ENCODE results near the gene CACNB4. TPM values are rescaled to one million over a fixed set of nuclear protein-coding genes. Genes with fewer than 3 reads are reported as not detected.

The CACNB4 gene
- total RNA-seq, 1 experiment from 2014 or later = 2.0 TPM

DNA sequence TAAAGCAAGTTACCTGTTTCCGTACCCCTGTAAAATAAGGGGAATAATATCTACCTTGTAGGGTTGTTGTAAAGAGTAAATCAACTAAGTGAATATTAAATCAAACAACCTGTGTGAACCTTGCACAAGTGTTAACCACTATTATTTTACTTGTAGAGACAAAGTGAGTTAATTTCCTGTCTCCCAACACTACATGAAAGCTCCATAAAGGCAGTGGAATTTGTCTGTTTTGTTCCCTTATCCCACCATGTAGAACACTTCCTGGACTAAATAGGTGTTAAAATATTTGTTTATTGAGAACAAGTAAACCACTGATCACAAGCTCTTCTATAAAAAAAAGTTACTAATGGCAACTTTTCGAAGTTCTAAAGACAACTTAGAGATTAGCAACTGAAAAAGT, 274.0 kb downstream of the CACNB4 start:
- Histone ChIP-seq H3K36me3 (ENCODE audit: control insufficient read depth in 1 of 2, insufficient read depth in 2 of 2, low read length in 2 of 2) (0 out of 4 replicates have a peak, but pooled peaks cover 0 to 7% of the 10 kb centered on the region in 2 experiments), H3K9me2 (ENCODE audit: insufficient read depth) (no peaks in the 10 kb centered on the region), H4K20me1 (ENCODE audit: insufficient read depth) (peaks cover 14% of the 10 kb centered on the region; the same call in 1 of the 2 replicates), H3K27ac (ENCODE audit: low read depth, low read length) (no peak overlapping the region), H3K4me2 (ENCODE audit: low read length) (no peak overlapping the region), H3K9me3 (ENCODE audit: control insufficient read depth in 1 of 2, insufficient read depth in 1 of 2, low read depth in 1 of 2, low read length in 2 of 2) (no peaks in the 10 kb centered on the region), H2AFZ (ENCODE audit: low read depth, low read length, poor library complexity, severe bottlenecking) (no peak overlapping the region), H3K27me3 (ENCODE audit: insufficient read depth, low read length) (no peaks in the 10 kb centered on the region), H3K4me3 (replicated peaks in 1 of 2; ENCODE audit: low read depth in 1 of 2, low read length in 2 of 2) (no peak overlapping the region), H3K79me2 (ENCODE audit: insufficient read depth, low read length) (peaks cover 79% of the 10 kb centered on the region), H3K4me1 (ENCODE audit: control insufficient read depth in 1 of 2, insufficient read depth in 2 of 2, low read length in 2 of 2) (peaks cover 0 to 16% of the 10 kb centered on the region in 2 experiments; a peak in 3 of 4 replicates), H3K9ac (ENCODE audit: low read length) (no peak overlapping the region)
- intact Hi-C loops (cut with micrococcal nuclease) = no loop called here
- TF ChIP-seq TCF7L2 (IDR thresholded peaks at IDR 0.05; ENCODE audit: borderline replicate concordance, extremely low read depth, insufficient read depth, insufficient read length) (no peak), SP1 (IDR thresholded peaks at IDR 0.05; ENCODE audit: low read depth) (no peak), EZH2 (IDR thresholded peaks at IDR 0.05) (no peak), RAD21 (IDR thresholded peaks at IDR 0.05; ENCODE audit: low read depth) (no peak), YY1 (IDR thresholded peaks at IDR 0.05; ENCODE audit: extremely low read depth, insufficient replicate concordance, low read depth, low read length) (no peak), CBX3 (IDR thresholded peaks at IDR 0.05; ENCODE audit: low read depth) (no peak), ZNF274 (IDR thresholded peaks at IDR 0.05; ENCODE audit: low read depth, low read length) (no peak), CEBPB (IDR thresholded peaks at IDR 0.05; ENCODE audit: low read depth) (no peak)
- TF ChIP-seq, protein P1, sequence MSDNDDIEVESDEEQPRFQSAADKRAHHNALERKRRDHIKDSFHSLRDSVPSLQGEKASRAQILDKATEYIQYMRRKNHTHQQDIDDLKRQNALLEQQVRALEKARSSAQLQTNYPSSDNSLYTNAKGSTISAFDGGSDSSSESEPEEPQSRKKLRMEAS (IDR thresholded peaks at IDR 0.05) = no peak
- TF ChIP-seq, protein P2, sequence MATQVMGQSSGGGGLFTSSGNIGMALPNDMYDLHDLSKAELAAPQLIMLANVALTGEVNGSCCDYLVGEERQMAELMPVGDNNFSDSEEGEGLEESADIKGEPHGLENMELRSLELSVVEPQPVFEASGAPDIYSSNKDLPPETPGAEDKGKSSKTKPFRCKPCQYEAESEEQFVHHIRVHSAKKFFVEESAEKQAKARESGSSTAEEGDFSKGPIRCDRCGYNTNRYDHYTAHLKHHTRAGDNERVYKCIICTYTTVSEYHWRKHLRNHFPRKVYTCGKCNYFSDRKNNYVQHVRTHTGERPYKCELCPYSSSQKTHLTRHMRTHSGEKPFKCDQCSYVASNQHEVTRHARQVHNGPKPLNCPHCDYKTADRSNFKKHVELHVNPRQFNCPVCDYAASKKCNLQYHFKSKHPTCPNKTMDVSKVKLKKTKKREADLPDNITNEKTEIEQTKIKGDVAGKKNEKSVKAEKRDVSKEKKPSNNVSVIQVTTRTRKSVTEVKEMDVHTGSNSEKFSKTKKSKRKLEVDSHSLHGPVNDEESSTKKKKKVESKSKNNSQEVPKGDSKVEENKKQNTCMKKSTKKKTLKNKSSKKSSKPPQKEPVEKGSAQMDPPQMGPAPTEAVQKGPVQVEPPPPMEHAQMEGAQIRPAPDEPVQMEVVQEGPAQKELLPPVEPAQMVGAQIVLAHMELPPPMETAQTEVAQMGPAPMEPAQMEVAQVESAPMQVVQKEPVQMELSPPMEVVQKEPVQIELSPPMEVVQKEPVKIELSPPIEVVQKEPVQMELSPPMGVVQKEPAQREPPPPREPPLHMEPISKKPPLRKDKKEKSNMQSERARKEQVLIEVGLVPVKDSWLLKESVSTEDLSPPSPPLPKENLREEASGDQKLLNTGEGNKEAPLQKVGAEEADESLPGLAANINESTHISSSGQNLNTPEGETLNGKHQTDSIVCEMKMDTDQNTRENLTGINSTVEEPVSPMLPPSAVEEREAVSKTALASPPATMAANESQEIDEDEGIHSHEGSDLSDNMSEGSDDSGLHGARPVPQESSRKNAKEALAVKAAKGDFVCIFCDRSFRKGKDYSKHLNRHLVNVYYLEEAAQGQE (IDR thresholded peaks at IDR 0.05; ENCODE audit: low read depth) = no peak
- ATAC-seq = no peak
- POLR2A ChIA-PET = interaction anchor here (1.3 kb wide), 1 partner anchor 11 kb away, joined by 3 read pairs; no protein-coding TSS in a partner anchor
- BruUV-seq (replicated peaks) = no TSS peak
- DNase-seq (ENCODE audit: low read depth, low spot score) = no peak
- CTCF ChIA-PET = no interaction called here
- RAD21 ChIA-PET (ENCODE audit: low non-redundant PET in 1 of 2, low total read pairs in 2 of 2, uncharacterized antibody in 2 of 2, unreplicated experiment in 2 of 2) = no interaction called here

Data from HCT116 (cell line).